Measurements from ENCODE around the gene MED20. TPM values are rescaled to one million over a fixed set of nuclear protein-coding genes. Genes with fewer than 3 reads are reported as not detected.

MED20 gene
- total and polyA plus RNA-seq, 2 donors, result 15.6 to 22.5 TPM

DNA sequence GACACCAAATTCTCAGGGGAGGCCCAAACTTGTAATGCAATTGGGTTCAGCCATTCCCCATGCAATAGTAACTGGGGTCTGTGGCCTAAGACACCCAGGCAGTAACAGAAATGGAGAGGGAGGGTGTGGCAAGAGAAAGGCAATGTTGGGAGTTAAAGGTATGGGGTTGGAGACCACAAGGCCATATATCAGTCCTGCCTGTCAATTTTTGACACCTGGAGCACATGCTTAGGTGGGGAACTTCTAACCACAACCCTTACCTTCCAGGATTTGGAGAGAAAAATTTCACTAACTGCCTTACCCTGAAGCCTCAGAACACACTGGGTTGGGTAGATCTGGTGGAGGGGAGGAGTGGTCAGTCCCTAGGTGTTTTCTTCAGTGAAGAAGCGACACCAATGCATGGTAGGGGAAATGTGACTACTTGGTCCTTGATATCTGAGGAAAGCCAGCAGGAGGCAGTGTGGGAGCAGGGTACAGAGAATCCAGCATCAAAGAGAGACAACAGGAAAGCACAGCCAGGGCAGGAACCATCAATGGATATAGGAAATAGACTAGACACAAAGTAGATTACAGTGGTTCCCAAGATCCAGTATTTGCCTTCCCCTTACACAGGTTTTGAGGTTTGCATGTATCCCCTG lies 18.9 kb downstream of the MED20 start:
- Histone ChIP-seq H3K36me3 (ENCODE audit: insufficient read depth) (peaks cover 1% of the 10 kb centered on the region), H3K4me3 (ENCODE audit: low read depth, low read length) (no peak overlapping the region), H3K27ac (ENCODE audit: low read depth) (no peak overlapping the region), H3K4me1 (ENCODE audit: insufficient read depth) (no peaks in the 10 kb centered on the region)
- WGBS, result 92% methylated on average over 1 of the region's 1 CpG
- no peak for DNase-seq (ENCODE audit: extremely low spot score)

- 86% methylated on average over 1 of the region's 1 CpG for WGBS
- DNase-seq (ENCODE audit: extremely low spot score), result no peak
- Histone ChIP-seq H3K4me3 (ENCODE audit: low read depth, low read length) (no peak overlapping the region), H3K27ac (ENCODE audit: low read depth) (no peak overlapping the region), H3K36me3 (ENCODE audit: insufficient read depth) (no peaks in the 10 kb centered on the region), H3K4me1 (ENCODE audit: insufficient read depth) (no peaks in the 10 kb centered on the region)
Measured at GRCh38 chr6:41900861-41901260, 20.1 kb downstream of the MED20 start.

GRCh38 chr6:41896281-41896680 lies 24.7 kb downstream of the MED20 start:
- no peak for DNase-seq (ENCODE audit: extremely low spot score)
- Histone ChIP-seq H3K27ac (ENCODE audit: low read depth) (no peak overlapping the region), H3K36me3 (ENCODE audit: insufficient read depth) (no peaks in the 10 kb centered on the region), H3K4me3 (ENCODE audit: low read depth, low read length) (no peak overlapping the region), H3K4me1 (ENCODE audit: insufficient read depth) (peaks cover 2% of the 10 kb centered on the region)
- WGBS, result 51% methylated on average over 3 of the region's 3 CpGs

DNA sequence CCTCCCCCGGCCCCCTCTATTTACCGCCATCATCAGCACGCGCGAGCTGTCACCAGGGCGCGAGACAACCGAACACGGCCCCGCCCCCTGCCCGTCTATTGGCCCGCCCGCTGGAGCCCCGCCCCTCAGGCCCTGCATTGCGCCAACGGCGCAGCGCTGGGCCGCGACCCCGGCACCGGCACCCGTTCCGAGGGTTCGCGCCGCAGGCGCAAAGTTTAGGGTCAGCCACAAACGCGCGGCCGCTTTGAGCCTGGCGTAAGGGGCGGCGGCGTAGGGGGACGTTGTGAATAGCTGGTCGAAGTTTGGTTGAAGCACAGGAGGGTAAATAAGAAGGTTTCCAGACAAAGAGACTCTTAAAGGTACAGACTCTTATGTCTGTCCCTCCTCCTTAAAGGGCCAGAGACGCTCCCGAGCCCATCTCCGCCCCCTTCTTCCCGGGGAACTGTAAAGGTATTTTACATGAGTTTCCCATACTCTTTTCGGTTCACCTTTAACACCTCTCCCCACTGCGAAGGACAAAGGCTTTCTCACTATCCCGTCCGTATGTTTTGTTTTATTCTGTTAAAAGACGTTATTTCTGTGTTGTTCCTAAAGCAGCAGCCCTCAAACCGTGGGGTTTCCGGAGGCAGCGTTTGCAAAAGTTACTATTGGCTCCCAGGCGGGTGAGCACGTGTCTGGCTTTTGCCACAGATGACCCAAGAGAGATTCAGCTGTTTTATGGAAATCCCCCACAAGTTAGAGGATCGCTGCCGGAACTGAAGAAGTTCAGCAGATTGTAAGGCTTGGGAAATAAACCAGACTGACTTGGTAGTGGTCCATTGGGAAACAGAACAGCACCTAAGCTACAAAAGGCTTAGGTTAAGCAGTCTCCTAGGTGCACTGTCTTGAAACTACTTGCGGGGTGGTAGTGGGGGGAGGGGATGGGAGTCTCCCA lies 25.4 kb downstream of the MED20 start, which contains the start of gene USP49:
USP49 (minus strand) TSS at position 76 of the 934 bp plus-strand sequence. CDS start 88,392 bp downstream, outside the sequence.
- Histone ChIP-seq H3K36me3 (ENCODE audit: insufficient read depth) (no peaks in the 10 kb centered on the region), H3K4me3 (ENCODE audit: low read depth, low read length) (peak within 1 kb of the TSS; percentile 94), H3K27ac (ENCODE audit: low read depth) (peak within 1 kb of the TSS; percentile 72), H3K4me1 (ENCODE audit: insufficient read depth) (peaks cover 2% of the 10 kb centered on the region)
- WGBS, result under 1% methylated on average over 55 of the region's 55 CpGs
- DNase-seq (ENCODE audit: extremely low spot score), result peak; percentile 68

DNA sequence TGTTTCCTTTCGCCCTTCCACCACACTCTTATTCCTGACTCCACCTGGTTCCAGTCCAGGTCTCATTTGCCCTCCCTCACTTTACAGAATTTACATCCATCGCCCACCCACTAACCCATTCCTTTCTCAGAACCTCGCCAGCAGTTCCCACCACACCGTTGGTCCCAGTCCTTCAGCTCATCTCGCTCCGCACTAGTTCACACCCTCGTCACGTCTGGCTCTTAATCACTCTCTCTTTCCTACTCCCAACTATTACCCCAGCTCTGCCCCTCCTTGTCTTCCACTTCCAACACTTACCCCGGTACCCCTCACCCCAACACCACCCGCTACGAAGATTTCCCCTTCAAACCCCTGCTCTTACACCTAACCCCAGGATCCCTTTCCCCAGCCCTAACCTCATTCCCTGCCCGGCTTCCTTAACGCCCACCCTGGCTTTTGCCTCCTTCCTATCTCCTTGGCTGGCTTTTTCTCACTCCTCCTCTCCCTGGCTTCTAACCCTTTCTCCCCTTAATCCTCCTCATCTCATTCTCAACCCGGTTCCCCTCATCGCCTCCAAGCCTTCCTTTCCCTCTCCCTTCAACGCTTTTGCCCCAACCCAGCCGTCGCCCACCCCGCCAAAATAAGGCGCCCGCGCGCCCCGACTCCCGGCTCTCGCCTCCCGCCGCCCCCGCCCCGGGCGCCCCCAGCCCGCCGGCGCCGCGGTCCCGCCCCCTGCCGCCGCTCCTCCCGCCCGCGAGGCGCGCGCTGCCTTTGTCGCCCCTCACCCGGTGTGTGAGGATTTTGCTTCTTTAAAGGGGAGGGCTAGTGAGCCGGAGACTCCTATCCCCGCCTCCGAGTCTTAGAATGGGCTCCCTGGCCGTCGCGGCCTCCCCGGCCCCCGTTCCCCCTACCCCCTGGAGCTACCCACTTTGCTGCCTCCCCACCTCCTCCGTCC lies 26.3 kb downstream of the MED20 start:
- H3K27ac ChIP-seq (ENCODE audit: low read depth), result no peak overlapping the region
- no peak for DNase-seq (ENCODE audit: extremely low spot score)
- peak overlapping the region; percentile 94 for H3K4me3 ChIP-seq (ENCODE audit: low read depth, low read length)
- 2% methylated on average over 56 of the region's 56 CpGs for WGBS
- no peaks in the 10 kb centered on the region for H3K36me3 ChIP-seq (ENCODE audit: insufficient read depth)
- H3K4me1 ChIP-seq (ENCODE audit: insufficient read depth), result peaks cover 2% of the 10 kb centered on the region

GRCh38 chr6:41892921-41893564 lies 27.9 kb downstream of the MED20 start:
- no peak for DNase-seq (ENCODE audit: extremely low spot score)
- no peak overlapping the region for H3K4me3 ChIP-seq (ENCODE audit: low read depth, low read length)
- 59% methylated on average over 4 of the region's 4 CpGs for WGBS

DNA sequence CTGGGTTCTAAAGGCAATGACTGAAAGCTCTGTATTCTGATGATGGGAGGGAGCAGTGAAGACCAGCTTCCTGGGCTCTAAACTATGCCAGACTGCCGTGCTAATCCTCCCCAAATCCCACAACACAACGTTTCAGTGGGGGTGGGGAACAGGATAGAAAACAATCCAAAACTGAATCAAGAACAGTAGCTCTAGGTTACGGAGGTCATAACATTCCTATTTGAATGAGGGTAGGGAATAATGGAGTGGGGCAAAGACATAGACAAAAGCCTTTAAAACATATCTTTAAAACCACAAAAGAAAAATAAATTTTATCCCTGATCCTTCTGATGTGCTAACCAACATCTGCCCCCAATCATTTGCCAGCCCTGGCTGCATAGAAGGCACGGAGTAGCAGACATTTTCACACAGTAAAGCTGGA lies 33.6 kb downstream of the MED20 start:
- no peaks in the 10 kb centered on the region for H3K4me1 ChIP-seq (ENCODE audit: insufficient read depth)
- 53% methylated on average over 4 of the region's 4 CpGs for WGBS
- DNase-seq (ENCODE audit: extremely low spot score), result no peak
- no peak overlapping the region for H3K4me3 ChIP-seq (ENCODE audit: low read depth, low read length)
- no peaks in the 10 kb centered on the region for H3K36me3 ChIP-seq (ENCODE audit: insufficient read depth)
- H3K27ac ChIP-seq (ENCODE audit: low read depth), result no peak overlapping the region

More at GRCh38 chr6:41892921-41893564, 27.9 kb downstream of the MED20 start:
- peaks cover 2% of the 10 kb centered on the region for H3K4me1 ChIP-seq (ENCODE audit: insufficient read depth)
- H3K27ac ChIP-seq (ENCODE audit: low read depth), result no peak overlapping the region
- no peaks in the 10 kb centered on the region for H3K36me3 ChIP-seq (ENCODE audit: insufficient read depth)

DNA sequence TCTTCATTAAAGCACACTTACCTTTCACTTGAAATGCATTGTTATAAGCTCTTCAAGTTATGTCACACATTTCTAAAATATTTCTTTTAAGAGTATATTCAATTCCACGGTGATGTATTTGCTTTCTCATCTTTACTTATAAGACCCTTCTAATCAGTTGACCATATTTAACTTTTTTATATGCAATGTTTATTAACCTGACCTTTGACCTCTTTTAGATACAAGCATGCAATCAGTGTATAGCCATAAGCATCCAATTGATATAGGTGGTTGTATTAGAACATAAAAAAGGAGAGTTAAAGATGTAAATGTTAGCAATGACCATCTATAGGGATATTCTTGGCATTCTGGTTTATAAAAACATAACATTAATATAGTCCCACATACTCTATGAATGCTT lies 35.0 kb downstream of the MED20 start:
- Histone ChIP-seq H3K4me1 (ENCODE audit: insufficient read depth) (no peaks in the 10 kb centered on the region), H3K4me3 (ENCODE audit: low read depth, low read length) (no peak overlapping the region), H3K27ac (ENCODE audit: low read depth) (no peak overlapping the region), H3K36me3 (ENCODE audit: insufficient read depth) (no peaks in the 10 kb centered on the region)
- 89% methylated on average over 1 of the region's 1 CpG for WGBS
- DNase-seq (ENCODE audit: extremely low spot score), result no peak

- DNase-seq (ENCODE audit: extremely low spot score), result no peak
- Histone ChIP-seq H3K4me3 (ENCODE audit: low read depth, low read length) (no peak overlapping the region), H3K36me3 (ENCODE audit: insufficient read depth) (no peaks in the 10 kb centered on the region), H3K4me1 (ENCODE audit: insufficient read depth) (no peaks in the 10 kb centered on the region), H3K27ac (ENCODE audit: low read depth) (no peak overlapping the region)
- 89% methylated on average over 5 of the region's 5 CpGs for WGBS
Measured at GRCh38 chr6:41884957-41885356, 36.0 kb downstream of the MED20 start.

GRCh38 chr6:41881506-41881905 lies 39.4 kb downstream of the MED20 start:
- 93% methylated on average over 1 of the region's 1 CpG for WGBS
- H3K4me1 ChIP-seq (ENCODE audit: insufficient read depth), result no peaks in the 10 kb centered on the region
- H3K4me3 ChIP-seq (ENCODE audit: low read depth, low read length), result no peak overlapping the region
- DNase-seq (ENCODE audit: extremely low spot score), result no peak
- H3K27ac ChIP-seq (ENCODE audit: low read depth), result no peak overlapping the region
- no peaks in the 10 kb centered on the region for H3K36me3 ChIP-seq (ENCODE audit: insufficient read depth)

DNA sequence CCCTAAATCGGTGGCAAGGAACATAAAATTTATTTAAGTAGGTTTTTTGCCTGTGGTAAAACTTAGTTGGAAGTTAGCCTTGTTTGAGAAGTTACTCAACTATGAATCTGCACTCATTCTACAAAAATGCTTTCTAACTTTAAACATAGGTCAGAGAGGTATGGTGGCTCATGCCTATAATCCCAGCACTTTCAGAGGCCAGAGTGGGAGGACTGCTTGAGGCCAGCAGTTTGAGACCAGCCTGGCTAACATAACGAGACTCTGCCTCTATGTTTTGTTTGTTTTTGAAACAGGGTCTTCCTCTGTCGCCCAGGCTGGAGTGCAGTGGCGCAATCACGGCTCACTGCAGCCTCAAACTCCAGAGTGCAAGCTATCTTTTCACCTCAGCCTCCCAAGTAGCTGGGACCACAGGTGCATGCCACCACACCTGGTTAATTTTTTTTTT lies 42.0 kb downstream of the MED20 start:
- no peaks in the 10 kb centered on the region for H3K36me3 ChIP-seq (ENCODE audit: insufficient read depth)
- no peaks in the 10 kb centered on the region for H3K4me1 ChIP-seq (ENCODE audit: insufficient read depth)
- WGBS, result 75% methylated on average over 5 of the region's 5 CpGs
- H3K27ac ChIP-seq (ENCODE audit: low read depth), result no peak overlapping the region
- H3K4me3 ChIP-seq (ENCODE audit: low read depth, low read length), result no peak overlapping the region
- DNase-seq (ENCODE audit: extremely low spot score), result no peak

DNA sequence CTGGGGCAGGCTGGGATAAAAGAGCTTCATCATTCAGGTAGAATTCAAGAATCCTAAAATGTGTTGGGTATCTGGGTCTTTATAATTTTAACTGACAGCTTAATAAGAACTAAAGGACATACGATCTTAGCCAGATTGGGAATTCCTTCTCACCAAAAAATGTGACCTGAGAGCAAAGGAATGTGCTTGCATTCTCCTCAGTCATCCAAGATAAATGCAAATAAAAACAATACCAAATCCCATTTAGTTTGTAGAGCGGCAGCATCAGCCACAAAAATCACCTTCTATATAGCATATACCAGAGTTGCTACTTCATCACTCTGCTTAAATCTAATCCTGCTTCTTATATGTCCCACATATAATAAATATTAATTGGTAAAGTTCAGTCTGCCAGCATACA lies 42.7 kb downstream of the MED20 start:
- H3K36me3 ChIP-seq (ENCODE audit: insufficient read depth), result no peaks in the 10 kb centered on the region
- 73% methylated on average over 2 of the region's 2 CpGs for WGBS
- DNase-seq (ENCODE audit: extremely low spot score), result no peak
- no peak overlapping the region for H3K4me3 ChIP-seq (ENCODE audit: low read depth, low read length)
- H3K4me1 ChIP-seq (ENCODE audit: insufficient read depth), result no peaks in the 10 kb centered on the region
- no peak overlapping the region for H3K27ac ChIP-seq (ENCODE audit: low read depth)

All from urinary bladder (tissue), 4 donors.